ENCODE data around the gene KIAA0825.

Gene KIAA0825

DNA sequence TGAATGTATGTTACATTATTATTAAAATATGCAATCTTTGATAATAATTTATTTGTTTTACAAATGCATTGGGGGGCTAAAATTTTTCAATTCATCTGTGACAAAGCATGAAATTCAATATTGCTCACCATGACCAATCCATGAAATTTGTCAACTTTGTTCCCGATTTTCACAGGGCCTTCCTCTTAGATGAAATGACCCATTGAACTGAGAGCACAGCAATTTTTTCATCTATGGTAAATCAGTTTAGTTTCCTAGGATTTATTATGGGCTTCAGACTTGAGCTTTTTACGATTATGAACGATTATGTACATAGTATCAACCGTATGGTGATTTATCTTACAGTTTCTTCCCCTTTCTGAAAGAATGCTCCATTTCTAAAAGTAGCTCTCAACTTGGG, 157.3 kb downstream of the KIAA0825 start:
- Histone ChIP-seq H3K4me3 (no peak overlapping the region), H3K27ac (no peak overlapping the region)

DNA sequence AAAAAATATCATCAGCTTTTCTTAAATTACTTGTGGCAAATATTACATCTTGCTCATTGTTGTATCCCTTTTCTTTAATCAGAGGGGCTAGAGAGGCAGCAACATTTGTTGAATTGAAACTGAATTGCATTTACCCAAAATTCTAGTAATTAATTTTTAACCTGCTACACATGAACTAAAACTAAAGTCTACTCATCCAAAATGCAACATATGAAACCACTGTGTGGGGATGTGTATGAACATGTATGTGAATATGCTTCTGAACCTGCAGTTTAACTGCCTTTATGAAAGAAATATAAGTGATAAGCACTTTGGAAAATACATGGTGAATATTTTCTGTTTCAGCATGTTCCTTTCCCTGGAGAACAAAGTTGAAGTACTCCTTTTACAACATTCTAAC, 158.5 kb downstream of the KIAA0825 start:
- H3K4me3 ChIP-seq: no peak overlapping the region

DNA sequence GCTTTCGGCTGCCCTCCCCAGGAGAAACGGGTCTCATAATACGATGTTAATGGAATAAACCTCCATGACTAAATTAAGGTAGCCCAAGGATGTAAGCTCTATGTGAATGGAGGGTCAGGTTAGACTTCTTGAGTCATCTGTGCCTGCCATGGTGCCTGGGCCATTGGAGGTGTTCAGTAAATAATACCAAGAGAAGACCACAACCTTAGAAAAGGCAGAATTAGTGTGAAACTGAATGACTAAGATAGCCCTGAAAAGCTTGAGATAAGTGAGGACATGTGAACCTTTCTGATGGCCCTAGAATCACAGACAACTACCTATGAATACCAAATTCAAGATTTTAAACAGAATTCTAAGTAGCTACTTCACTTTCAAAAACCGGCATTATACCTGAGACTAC, 160.6 kb downstream of the KIAA0825 start:
- no peak overlapping the region for H3K4me3 ChIP-seq

More for the DNA sequence above, 158.5 kb downstream of the KIAA0825 start:
- no peak overlapping the region for H3K27ac ChIP-seq

DNA sequence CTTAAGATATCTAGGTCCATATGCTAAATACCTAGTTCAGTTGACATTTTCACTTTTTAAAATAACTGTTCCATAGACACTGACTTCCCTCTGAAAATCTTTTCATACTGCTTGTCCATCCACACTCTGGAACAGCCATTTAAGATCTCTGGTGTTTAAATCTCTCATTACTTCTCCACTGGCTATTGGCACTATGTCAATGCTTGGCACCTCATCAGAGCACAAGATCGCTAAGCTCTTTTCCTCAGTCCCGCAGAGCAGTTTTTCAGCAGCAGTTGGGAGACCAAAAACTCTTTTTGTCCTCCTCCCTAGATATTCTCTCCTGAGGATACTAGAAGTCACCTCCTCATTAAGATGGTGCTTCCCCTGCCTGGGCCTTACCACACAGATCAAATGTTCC, 172.7 kb downstream of the KIAA0825 start:
- H3K27ac ChIP-seq: no peak overlapping the region

More for the DNA sequence above, 160.6 kb downstream of the KIAA0825 start:
- H3K27ac ChIP-seq: no peak overlapping the region

DNA sequence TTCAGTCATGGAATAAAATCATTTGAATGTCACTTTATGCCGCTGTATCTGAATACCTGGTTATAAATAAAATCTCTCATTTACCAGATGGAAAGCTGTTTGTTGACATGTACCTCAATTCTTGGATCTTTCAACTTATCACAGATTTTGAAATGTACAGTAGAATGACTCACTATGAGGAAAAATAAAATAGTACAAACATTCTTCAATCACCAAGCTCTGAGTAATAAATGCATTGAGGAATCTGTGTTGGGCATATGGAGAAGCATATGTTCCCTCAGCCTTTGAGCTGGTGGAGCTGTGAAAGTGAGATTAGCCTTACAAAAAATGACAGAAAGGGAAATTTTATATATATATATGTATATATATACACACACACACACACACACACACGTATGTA, 175.4 kb downstream of the KIAA0825 start:
- Histone ChIP-seq H3K4me3 (no peak overlapping the region), H3K27ac (no peak overlapping the region)

More for the DNA sequence above, 172.7 kb downstream of the KIAA0825 start:
- no peak overlapping the region for H3K4me3 ChIP-seq

DNA sequence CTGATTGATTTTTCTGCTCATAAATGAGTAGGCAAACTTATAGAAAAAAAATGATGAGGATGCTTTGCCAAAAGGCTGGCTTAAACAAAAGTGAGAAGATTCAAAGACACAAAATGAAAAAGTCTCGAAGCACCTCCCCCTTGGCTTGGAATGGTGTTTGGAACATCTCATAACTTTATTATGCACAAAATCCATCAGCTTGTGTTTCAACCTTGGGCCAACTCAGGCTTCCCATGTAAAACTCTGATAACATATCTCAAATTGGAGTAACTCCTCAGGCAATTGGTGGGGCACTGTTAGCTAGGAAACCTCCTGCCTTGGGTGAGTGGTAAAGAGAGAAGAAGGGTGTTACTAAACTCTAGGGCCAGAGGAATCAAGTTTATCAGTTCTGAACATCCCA, 176.3 kb downstream of the KIAA0825 start:
- H3K4me3 ChIP-seq: no peak overlapping the region
- no peak overlapping the region for H3K27ac ChIP-seq

DNA sequence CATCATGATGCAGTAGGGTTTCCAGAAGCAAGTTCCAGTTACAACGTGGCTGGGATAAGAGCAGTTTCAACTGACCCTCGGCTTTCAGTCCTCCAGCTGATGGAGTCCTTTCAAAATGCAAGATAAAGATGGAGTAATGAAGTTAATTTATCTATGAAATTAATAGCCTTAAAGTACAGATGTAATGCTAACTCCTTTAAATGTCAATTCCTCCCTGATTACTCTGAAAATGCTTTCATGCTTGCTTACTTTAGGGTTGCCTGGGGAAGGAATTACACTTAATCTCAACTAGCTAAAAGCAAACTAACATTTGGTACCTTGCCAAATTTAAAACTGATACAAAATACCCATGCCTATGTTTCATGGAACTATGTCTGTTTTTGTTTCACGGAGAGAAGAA, 178.4 kb downstream of the KIAA0825 start:
- no peak overlapping the region for H3K27ac ChIP-seq
- no peak overlapping the region for H3K4me3 ChIP-seq

DNA sequence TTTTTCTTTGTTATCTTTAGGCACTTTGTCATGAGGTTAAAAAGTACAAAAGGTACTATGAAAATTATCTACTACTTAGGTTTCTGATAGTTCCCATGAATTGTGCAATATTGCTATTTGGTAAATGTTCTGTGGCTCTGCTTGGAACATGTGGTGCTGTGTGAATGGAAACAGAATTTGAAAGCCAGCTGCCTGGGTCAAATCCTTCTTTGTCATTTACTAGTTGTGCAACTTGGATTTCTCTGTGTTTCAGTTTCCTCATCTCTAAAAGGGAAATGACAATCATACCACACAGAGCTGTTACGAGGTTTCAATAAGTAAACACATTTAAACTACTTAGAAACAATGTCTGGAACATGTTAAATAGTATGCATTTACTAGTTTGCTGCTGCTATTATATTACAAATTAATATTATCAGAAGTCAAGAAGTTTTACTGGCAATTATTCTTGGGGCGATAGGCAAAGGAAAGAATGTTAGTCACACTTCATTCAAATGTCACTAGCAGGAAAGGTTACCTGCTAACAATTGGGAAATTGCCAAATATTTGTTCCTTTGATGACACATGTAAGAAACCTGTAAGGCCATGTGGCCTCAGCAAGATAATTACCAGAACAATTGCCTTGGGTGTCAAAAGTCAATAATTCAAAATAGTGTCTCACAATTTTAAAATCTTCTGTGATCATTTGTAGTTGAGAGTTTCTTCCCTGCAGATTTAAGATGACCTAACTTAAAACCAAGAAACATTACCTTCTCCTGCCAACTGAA, 184.8 kb downstream of the KIAA0825 start:
- Histone ChIP-seq H3K4me3 (no peak overlapping the region), H3K27ac (peak overlapping the region in 1 of 21 experiments; percentile 34)

DNA sequence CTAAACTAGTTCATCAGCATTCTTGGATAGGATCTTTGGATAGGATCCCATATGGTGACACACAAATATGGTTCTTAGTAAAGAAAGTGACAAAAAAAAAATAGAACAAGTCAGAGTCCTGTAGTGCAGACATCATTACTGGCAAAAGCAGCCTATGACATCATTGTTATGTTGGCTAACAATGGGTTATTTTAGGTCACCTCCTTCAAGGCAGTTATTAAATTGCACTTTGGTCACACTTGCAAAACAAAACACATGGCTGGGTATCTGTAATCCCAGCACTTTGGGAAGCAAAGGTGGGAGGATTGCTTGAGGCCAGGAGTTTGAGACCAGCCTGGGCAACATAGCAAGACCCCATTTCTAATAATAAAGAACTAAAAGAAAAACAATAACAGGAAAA, 185.9 kb downstream of the KIAA0825 start:
- Histone ChIP-seq H3K4me3 (no peak overlapping the region), H3K27ac (peak overlapping the region in 1 of 21 experiments; percentile 41)

DNA sequence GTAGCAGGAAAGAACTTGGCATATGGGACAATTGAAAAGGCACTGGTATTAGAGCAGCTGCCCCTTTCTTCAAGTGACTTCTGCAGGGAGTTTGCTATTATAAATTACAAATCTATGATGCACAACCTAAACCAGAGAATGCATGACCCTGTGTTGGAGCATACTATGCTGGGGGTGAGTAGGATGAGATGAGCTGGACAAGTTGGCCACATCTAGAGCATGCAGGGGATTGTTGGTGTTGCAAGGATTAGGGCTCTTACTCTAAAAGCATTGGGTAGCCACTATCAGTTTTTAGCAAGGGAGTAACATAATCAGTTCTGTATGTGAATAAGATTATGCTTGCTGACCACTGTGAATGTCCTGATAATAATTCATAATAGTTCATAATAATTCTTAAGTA, 186.7 kb downstream of the KIAA0825 start:
- H3K27ac ChIP-seq: no peak overlapping the region
- no peak overlapping the region for H3K4me3 ChIP-seq

DNA sequence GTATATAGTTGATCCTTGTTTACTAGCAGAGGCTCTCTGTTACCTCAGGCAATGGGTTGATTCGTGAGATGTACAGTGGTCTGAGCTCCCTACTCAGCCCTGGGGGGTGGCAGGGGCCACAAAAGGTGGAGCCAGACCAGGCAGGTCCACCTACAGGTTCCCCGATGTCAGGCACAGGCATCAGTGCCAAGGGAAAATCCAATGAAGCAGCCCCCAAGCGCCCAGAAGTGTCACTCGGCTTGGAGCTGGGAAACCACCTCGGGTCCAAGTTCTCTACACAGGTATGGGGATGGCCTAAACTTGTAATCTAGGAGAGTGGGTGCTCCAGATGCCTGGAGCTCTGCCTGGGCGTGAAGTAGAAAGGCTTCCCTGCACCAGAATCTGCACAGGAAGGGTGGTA, 188.8 kb downstream of the KIAA0825 start:
- no peak overlapping the region for H3K27ac ChIP-seq
- H3K4me3 ChIP-seq: no peak overlapping the region

DNA sequence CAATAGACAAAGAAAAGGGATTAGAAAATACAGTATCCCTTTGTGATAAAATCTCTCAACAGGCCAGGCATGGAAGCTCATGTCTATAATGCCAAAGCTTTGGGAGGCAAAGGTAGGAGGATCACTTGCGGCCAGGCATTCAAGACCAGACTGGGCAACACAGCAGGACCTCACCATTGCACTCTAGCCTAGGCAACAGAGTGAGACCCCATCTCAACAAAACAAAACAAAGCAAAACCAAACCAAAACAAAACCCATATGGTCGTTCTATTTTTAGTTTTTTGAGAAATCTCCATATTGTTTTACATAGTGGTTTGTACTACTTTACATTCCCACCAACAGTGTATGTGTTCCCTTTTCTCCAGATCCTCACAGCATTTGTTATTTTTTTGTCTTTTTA, 193.0 kb downstream of the KIAA0825 start:
- H3K4me3 ChIP-seq: no peak overlapping the region
- no peak overlapping the region for H3K27ac ChIP-seq

DNA sequence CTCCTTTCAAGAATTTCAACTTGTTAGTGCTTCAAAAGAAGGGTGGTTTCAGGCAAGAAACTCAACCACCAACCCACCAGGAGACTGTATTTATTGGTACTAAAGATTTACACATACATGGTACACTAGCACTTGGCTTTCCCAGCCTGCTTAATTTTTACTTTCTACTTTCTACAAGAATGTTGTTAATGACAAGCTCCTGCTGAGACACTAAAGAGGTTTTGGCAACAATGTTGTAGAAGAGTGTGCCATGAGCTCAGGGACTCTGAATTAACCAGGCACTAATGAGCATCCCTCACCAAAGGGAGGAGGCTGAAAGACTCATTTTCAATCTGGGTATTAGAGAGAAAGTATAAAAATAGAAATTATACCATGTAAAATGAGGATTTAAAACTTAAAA, 195.0 kb downstream of the KIAA0825 start:
- H3K4me3 ChIP-seq: no peak overlapping the region
- peak overlapping the region in 2 of 21 experiments; percentile 3 to 53 for H3K27ac ChIP-seq

DNA sequence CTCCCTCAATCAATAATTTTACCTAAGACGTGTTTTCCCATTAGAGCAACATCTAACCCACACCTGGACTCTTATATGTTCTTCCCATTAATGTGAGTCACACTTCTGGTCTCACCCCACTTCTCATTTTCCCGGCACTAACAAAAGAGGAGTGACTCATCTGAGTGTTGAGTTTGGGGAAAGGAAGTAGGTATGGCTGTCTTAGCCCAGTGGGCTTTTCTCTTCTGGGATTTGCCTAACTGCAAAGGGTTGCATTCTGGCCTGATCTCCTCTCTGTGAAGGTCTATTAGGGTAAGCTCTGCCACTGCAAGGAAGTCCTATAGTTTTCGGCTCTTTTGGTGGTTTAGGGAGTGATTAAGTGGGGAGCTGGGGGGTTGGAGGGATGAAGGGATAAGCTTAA, 195.6 kb downstream of the KIAA0825 start:
- H3K27ac ChIP-seq: peak overlapping the region in 2 of 21 experiments; percentile 3 to 53
- H3K4me3 ChIP-seq: no peak overlapping the region

DNA sequence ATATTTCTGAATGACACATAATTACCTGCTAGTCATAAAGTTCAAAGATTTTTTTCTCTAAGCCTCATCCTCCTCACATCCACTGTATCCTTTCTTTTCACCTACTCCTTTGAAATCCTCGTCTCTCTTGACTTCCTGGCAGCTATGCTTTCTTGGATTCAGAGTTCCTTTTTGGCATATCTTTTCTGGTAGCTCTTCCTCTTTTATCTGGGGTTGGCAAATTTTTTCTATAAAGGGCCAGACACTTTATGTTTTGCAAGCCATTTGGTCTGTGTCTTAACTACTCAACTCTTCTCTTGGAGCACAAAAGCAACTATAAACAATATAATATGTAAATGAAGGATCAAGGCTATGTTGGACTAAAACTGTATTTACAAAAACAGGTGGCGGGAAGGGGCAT, 197.5 kb downstream of the KIAA0825 start:
- H3K4me3 ChIP-seq: no peak overlapping the region

DNA sequence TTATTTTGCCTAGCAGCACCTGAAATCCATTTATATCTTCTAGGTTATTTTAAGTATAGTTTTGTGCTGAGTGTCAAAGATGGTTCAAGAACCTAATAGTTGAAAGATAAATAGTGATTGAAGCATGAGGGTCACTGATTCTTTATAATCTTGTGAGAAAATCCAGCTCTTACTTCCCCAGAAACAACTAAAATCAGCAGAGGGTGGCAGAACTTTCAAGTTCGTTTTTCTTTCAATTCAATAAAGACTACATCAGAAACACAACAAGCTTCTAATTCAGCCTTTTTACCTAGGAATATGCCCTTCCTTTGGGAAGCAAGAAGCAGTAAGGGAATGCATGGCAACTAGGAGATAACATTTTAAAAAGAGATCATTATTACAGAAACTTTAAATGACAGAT, 202.6 kb downstream of the KIAA0825 start:
- H3K27ac ChIP-seq: no peak overlapping the region
- no peak overlapping the region for H3K4me3 ChIP-seq

More for the DNA sequence above, 197.5 kb downstream of the KIAA0825 start:
- H3K27ac ChIP-seq: no peak overlapping the region

DNA sequence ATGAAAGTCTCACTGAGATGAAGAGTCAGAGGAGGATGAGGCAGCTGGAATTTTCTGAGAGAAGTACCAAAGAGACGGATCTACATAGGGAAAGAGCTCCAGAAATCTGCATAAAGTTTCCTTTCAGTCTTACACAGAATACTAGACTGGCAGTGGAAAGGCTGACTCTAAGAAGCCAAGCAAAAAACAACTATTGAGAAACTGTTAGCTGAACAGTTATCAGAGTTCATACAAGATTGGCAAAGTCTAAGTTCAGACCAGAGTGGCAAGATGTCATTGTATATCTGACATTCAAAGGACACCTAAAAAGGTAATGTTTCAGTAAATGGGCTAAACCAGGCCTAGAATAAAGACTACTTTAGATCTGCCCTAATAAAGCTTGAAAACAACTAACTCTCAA, 209.0 kb downstream of the KIAA0825 start:
- H3K27ac ChIP-seq: no peak overlapping the region
- H3K4me3 ChIP-seq: no peak overlapping the region

DNA sequence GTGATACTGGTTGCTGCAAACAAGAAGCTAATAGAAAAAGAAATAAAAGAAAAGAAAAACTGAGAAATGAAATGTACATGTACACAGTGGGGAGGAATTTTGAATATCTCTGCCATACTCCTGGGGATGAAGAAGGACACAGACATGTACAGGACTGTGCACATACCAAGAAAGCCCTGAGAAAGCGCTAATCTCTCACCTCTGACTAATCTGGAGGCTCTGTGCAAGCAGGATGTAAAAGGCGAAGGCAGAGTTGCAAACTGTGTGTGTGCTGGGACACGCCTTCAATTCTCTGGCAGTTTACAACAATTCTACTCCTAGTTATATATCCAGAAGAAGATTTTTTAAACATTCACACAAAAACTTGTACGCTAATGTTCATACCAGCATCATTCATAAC, 211.4 kb downstream of the KIAA0825 start:
- Histone ChIP-seq H3K4me3 (no peak overlapping the region), H3K27ac (no peak overlapping the region)

DNA sequence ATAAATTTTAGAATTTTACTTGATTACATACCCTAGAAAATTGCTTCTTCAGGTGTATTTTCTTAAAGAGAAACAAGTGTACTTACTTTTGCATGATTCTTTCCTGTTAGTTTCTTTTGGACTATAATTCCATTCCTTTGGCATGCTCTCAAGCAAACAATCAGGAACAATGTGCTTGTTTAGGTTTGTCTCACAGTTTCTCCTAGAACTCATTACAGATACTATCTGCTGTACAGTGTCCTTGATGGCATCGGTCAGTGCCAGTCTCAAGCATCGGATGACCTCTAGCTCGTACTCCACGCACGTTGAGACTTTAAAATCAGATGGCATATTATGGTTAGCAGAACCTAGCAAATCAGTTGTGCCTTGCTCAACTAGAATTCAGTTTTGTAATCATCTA, 214.9 kb downstream of the KIAA0825 start:
- Histone ChIP-seq H3K4me3 (no peak overlapping the region), H3K27ac (no peak overlapping the region)

DNA sequence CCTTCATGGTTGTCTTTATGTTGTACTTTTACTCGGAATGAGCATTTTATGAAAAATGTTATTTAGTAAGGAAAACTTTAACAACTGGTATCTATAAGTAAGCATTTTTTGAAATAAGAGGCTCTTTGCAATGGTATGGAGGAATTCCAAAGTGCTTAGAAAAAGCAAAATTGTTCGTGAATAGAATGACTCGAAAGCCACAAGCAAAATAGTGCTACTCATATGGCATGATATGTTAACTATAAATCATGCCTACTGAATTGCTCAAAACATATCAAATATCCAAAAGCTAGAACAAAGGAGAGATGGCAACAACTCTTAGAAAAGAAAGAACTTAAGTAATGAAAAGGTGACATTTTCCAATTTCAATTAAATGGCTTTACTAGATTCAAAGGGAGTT, 216.3 kb downstream of the KIAA0825 start:
- H3K4me3 ChIP-seq: no peak overlapping the region
- H3K27ac ChIP-seq: no peak overlapping the region

DNA sequence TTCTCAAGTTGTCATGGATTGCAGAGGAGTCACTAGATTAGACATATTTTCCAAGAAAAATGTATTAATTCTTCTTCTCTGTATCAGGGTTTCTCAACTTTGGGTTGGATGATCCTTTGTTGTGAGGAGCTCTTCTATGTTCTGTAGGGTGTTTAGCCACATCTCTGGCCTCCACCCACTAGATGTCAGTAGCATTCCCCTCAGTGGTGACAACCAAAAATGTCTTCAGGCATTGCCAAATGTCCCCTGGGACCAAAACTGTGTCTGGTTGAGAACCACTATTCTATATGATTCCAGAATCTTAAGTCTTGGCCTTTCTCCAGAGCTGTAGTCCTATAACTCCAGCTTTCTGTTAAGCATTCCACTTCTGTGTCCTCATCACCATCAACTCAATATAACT, 220.9 kb downstream of the KIAA0825 start:
- Histone ChIP-seq H3K4me3 (no peak overlapping the region), H3K27ac (no peak overlapping the region)

DNA sequence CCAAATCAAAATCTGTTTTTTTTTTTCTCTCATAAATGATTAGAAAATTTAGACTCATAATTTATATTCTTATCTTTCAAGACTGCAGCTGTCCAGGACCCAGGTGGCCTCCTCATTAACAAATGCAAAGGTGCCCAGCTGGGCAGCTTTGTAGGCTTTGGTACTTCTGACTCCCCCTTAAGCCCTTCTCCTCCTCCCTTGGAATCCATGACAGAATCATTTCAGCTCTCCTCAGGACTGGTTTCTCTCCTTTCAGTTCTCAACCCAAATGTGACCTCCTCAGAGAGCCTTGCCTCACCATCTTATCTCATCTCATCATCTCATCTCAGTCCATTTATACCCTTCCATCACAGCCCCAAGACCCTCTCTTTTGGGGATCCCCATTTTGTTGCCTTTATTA, 221.7 kb downstream of the KIAA0825 start:
- Histone ChIP-seq H3K27ac (no peak overlapping the region), H3K4me3 (no peak overlapping the region)

Measured in skin epidermis (tissue), 12 donors.